K562 (cell line): ENCODE measurements around the gene ALOX12. TPM values are rescaled to one million over a fixed set of nuclear protein-coding genes. Genes with fewer than 3 reads are reported as not detected.

Experiments
- ARNT ChIP-seq, 2 experiments: fragments of 450-650 bp; IDR thresholded peaks; 2 replicates each; pipeline ENCODE4 v1.6.1; 2016; ENCODE audit warnings: mild to moderate bottlenecking in 1 of 2
- FUS ChIP-seq: fragments of 200-400 bp; formaldehyde crosslinking; optimal IDR thresholded peaks from 2 replicates; pipeline ENCODE3; 2017; ENCODE audit warnings: low read depth, low read length
- HMGN3 ChIP-seq: IDR thresholded peaks from 2 replicates; pipeline ENCODE4 v1.6.1; 2011; ENCODE audit warnings: borderline replicate concordance, low read depth, mild to moderate bottlenecking, mixed read lengths, low read length; ENCODE audit not compliant: insufficient read length; ENCODE audit errors: extremely low read depth
- MCM7 ChIP-seq, 2 experiments: fragments of 450-650 bp; IDR thresholded peaks; 2 replicates each; pipeline ENCODE4 v1.6.1; 2016 to 2018
- NCOA1 ChIP-seq: fragments of 450-650 bp; IDR thresholded peaks from 2 replicates; pipeline ENCODE4 v1.6.1; 2016; ENCODE audit warnings: low read depth
- PCBP1 ChIP-seq: fragments of 200-400 bp; formaldehyde crosslinking; IDR thresholded peaks from 2 replicates; pipeline ENCODE4 v1.6.1; 2018; ENCODE audit warnings: mild to moderate bottlenecking, low read depth, low read length; ENCODE audit not compliant: poor library complexity, severe bottlenecking
- PHB ChIP-seq: fragments of 250-450 bp; sonication (Bioruptor Pico); IDR thresholded peaks from 2 replicates; pipeline ENCODE4 v1.5.0; 2021
- POLR2H ChIP-seq: IDR thresholded peaks from 2 replicates; pipeline ENCODE4 v1.6.1; 2016; ENCODE audit warnings: missing genetic modification characterization, low read depth, mild to moderate bottlenecking, control low read depth, missing compliant biosample characterization, moderate library complexity
- STAT5B ChIP-seq: fragments of 250-450 bp; sonication (Bioruptor Pico); IDR thresholded peaks from 2 replicates; pipeline ENCODE4 v1.8.0; 2021; ENCODE audit warnings: mild to moderate bottlenecking, inconsistent platforms
- TAF1 ChIP-seq: IDR thresholded peaks from 2 replicates; pipeline ENCODE4 v1.6.1; 2011; ENCODE audit warnings: mild to moderate bottlenecking, low read length, moderate library complexity; ENCODE audit not compliant: insufficient read depth, control insufficient read depth, severe bottlenecking; ENCODE audit errors: extremely low read depth
- TEAD2 ChIP-seq: fragments of 450-650 bp; IDR thresholded peaks from 2 replicates; pipeline ENCODE4 v1.6.1; 2016; ENCODE audit warnings: missing genetic modification characterization, control low read depth, missing compliant biosample characterization
- TGIF2 ChIP-seq: sonication (generic); formaldehyde crosslinking; IDR thresholded peaks from 2 replicates; pipeline ENCODE4 v1.8.1; 2022; ENCODE audit warnings: mild to moderate bottlenecking, missing genetic modification reagents, moderate library complexity
- U2AF2 ChIP-seq: fragments of 200-400 bp; formaldehyde crosslinking; optimal IDR thresholded peaks from 2 replicates; pipeline ENCODE3; 2017; ENCODE audit warnings: low read depth, mild to moderate bottlenecking, low read length
- ZNF217 ChIP-seq: sonication (generic); formaldehyde crosslinking; IDR thresholded peaks from 2 replicates; pipeline ENCODE4 v1.8.0; 2022; ENCODE audit warnings: mild to moderate bottlenecking, missing genetic modification reagents
- ZNF274 ChIP-seq: IDR thresholded peaks from 2 replicates; pipeline ENCODE4 v1.6.1; 2011; ENCODE audit warnings: low read depth, mild to moderate bottlenecking, low read length, moderate library complexity, borderline replicate concordance
- ZNF507 ChIP-seq: conservative IDR thresholded peaks from 2 replicates; pipeline ENCODE4 v1.6.1; 2017; ENCODE audit warnings: missing genetic modification characterization, missing compliant biosample characterization
- polyA plus RNA-seq, 8 experiments: library from polyadenylated mRNA; depleted of rRNA in 4 of 8; stranded (reverse) in 5 of 8; unstranded in 3 of 8; fragments of >200 nt; fragmentation: Nextera tagmentation in 2 of 8; fragmentation: Illumina TruSeq in 1 of 8; extraction: Ambion mirVana in 2 of 8; extraction: Trizol in 1 of 8; gene quantifications; 2 replicates each; pipeline versions ENCODE4 v1.2.1 to v1.2.3, GENCODE V29; 2011 to 2014; ENCODE audit warnings: inconsistent platforms in 1 of 8, missing spikeins in 1 of 8
- total RNA-seq, 7 experiments: library from RNA; depleted of rRNA in 6 of 7; stranded (reverse); fragments of >200 nt in 6 of 7; fragmentation: Illumina TruSeq in 2 of 7; extraction: Trizol in 2 of 7; gene quantifications; 2 replicates each; pipeline versions ENCODE4 v1.2.1 to v1.2.3, GENCODE V29; 2011 to 2021; ENCODE audit warnings: low replicate concordance in 1 of 7
- TF ChIP-seq, protein P1 (sequence below): fragments of 250-450 bp; sonication (Bioruptor Pico); IDR thresholded peaks from 2 replicates; pipeline ENCODE4 v1.9.0; 2021; ENCODE audit warnings: mild to moderate bottlenecking
- TF ChIP-seq, protein P2 (sequence below), 2 experiments: fragments of 250-450 bp in 1 of 2; fragments of 450-650 bp in 1 of 2; sonication (Bioruptor Pico) in 1 of 2; IDR thresholded peaks; 2 replicates each; pipeline versions ENCODE4 v1.6.1 to v1.8.0; 2016 to 2021; ENCODE audit warnings: mild to moderate bottlenecking in 2 of 2, moderate library complexity in 2 of 2, missing compliant biosample characterization in 1 of 2, missing genetic modification characterization in 1 of 2
- TF ChIP-seq, protein P3 (sequence below): fragments of 450-650 bp; formaldehyde crosslinking; conservative IDR thresholded peaks from 2 replicates; pipeline ENCODE4 v1.4.0; 2022; ENCODE audit warnings: mild to moderate bottlenecking, missing genetic modification characterization
- TF ChIP-seq, protein P4 (sequence below): fragments of 450-650 bp; IDR thresholded peaks from 2 replicates; pipeline ENCODE4 v1.6.1; 2018; ENCODE audit not compliant: partially characterized antibody

ALOX12 gene
- total and polyA plus RNA-seq, 9 of the 15 experiments (the other 6 are each of a cell fraction or from before 2014, with no cell fraction given): 0.09 to 1.1 (median 0.47) TPM; not detected in 1

DNA sequence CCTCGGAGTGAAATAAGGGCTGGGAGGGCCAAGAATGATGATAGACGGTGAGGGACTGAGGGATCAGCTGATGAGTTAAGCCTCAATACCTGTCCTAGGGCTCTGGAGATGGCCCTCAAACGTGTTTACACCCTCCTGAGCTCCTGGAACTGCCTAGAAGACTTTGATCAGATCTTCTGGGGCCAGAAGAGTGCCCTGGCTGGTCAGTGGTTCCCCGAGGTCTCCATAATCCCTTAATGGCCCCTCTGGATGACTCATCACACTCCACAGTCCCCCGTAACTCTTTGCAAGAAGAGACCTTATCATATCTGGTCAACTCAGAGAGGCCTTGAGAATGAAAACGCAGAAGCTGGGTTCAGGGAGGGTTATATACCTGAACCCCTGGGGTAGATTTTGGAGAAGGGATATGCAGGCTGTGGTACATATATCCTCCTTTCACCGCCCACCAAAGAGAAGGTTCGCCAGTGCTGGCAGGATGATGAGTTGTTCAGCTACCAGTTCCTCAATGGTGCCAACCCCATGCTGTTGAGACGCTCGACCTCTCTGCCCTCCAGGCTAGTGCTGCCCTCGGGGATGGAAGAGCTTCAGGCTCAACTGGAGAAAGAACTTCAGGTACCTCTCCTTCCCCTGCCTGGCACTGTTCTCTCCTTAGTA is 3.1 kb downstream of the ALOX12 start (continued):
- TF ChIP-seq TAF1 (no peak), STAT5B (no peak), MCM7 (IDR thresholded peaks at IDR 0.05) (no peak), ZNF507 (tag) (no peak), TGIF2 (CRISPR knock-in tag) (no peak), ZNF217 (CRISPR knock-in tag) (no peak), TEAD2 (no peak), ARNT (IDR thresholded peaks at IDR 0.05) (no peak), FUS (no peak), ZNF274 (no peak), HMGN3 (no peak), NCOA1 (peak; percentile 45; the same call in 1 of the 2 replicates), U2AF2 (no peak), POLR2H (tag) (peak; percentile 40; the same call in 1 of the 2 replicates), PCBP1 (no peak), PHB (CRISPR knock-in tag) (no peak)
- TF ChIP-seq, protein P1, sequence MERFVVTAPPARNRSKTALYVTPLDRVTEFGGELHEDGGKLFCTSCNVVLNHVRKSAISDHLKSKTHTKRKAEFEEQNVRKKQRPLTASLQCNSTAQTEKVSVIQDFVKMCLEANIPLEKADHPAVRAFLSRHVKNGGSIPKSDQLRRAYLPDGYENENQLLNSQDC (CRISPR knock-in tag): no peak
- TF ChIP-seq, protein P2, sequence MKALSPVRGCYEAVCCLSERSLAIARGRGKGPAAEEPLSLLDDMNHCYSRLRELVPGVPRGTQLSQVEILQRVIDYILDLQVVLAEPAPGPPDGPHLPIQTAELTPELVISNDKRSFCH (CRISPR knock-in tag; IDR thresholded peaks at IDR 0.05): no peak
- TF ChIP-seq, protein P2 (tag; IDR thresholded peaks at IDR 0.05): no peak
- TF ChIP-seq, protein P3, sequence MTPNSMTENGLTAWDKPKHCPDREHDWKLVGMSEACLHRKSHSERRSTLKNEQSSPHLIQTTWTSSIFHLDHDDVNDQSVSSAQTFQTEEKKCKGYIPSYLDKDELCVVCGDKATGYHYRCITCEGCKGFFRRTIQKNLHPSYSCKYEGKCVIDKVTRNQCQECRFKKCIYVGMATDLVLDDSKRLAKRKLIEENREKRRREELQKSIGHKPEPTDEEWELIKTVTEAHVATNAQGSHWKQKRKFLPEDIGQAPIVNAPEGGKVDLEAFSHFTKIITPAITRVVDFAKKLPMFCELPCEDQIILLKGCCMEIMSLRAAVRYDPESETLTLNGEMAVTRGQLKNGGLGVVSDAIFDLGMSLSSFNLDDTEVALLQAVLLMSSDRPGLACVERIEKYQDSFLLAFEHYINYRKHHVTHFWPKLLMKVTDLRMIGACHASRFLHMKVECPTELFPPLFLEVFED: no peak
- TF ChIP-seq, protein P4, sequence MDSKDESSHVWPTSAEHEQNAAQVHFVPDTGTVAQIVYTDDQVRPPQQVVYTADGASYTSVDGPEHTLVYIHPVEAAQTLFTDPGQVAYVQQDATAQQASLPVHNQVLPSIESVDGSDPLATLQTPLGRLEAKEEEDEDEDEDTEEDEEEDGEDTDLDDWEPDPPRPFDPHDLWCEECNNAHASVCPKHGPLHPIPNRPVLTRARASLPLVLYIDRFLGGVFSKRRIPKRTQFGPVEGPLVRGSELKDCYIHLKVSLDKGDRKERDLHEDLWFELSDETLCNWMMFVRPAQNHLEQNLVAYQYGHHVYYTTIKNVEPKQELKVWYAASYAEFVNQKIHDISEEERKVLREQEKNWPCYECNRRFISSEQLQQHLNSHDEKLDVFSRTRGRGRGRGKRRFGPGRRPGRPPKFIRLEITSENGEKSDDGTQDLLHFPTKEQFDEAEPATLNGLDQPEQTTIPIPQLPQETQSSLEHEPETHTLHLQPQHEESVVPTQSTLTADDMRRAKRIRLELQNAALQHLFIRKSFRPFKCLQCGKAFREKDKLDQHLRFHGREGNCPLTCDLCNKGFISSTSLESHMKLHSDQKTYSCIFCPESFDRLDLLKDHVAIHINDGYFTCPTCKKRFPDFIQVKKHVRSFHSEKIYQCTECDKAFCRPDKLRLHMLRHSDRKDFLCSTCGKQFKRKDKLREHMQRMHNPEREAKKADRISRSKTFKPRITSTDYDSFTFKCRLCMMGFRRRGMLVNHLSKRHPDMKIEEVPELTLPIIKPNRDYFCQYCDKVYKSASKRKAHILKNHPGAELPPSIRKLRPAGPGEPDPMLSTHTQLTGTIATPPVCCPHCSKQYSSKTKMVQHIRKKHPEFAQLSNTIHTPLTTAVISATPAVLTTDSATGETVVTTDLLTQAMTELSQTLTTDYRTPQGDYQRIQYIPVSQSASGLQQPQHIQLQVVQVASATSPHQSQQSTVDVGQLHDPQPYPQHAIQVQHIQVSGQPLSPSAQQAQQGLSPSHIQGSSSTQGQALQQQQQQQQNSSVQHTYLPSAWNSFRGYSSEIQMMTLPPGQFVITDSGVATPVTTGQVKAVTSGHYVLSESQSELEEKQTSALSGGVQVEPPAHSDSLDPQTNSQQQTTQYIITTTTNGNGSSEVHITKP: no peak
